Transverse colon (tissue), 4 donors: ENCODE measurements around the gene LAMA3. TPM values are rescaled to one million over a fixed set of nuclear protein-coding genes. Genes with fewer than 3 reads are reported as not detected.

Source experiments
- DNase-seq: peaks from one replicate; pipeline ENCODE4 v3.0.0-alpha.2; 2019
- H3K27ac ChIP-seq, 4 donors: fragments of 200-600 bp; sonication (generic); 2 replicates each; pipeline ENCODE4 v1.5.1; 2016 to 2018; ENCODE audit warnings: inconsistent platforms in 4 of 4
- H3K27me3 ChIP-seq: fragments of 200-600 bp; sonication (generic); 2 replicates; pipeline ENCODE4 v1.5.1; 2017; ENCODE audit warnings: inconsistent platforms
- H3K36me3 ChIP-seq, 4 donors: fragments of 200-600 bp; sonication (generic); 2 replicates each; pipeline ENCODE4 v1.5.1; 2017 to 2019; ENCODE audit warnings: inconsistent platforms in 4 of 4
- H3K4me1 ChIP-seq, 4 donors: fragments of 200-600 bp; sonication (generic); 2 replicates each; pipeline ENCODE4 v1.5.1; 2017 to 2020; ENCODE audit warnings: inconsistent platforms in 4 of 4
- H3K4me3 ChIP-seq, 4 donors: fragments of 200-600 bp; sonication (generic); 1 replicate in 1 of 4; 2 replicates in 3 of 4; pipeline versions ENCODE4 v1.5.1 to v1.6.1; 2017 to 2019; ENCODE audit warnings: inconsistent platforms in 4 of 4
- H3K9me3 ChIP-seq, 2 donors: fragments of 200-600 bp; sonication (generic); 2 replicates each; pipeline ENCODE4 v1.5.1; 2017 to 2019; ENCODE audit warnings: inconsistent platforms in 2 of 2
- EP300 ChIP-seq: sonication (generic); formaldehyde crosslinking; IDR thresholded peaks from one replicate; pipeline ENCODE4 v1.6.1; 2017; ENCODE audit warnings: antibody characterized with exemption, low read depth
- POLR2A ChIP-seq: fragments of 450-650 bp; IDR thresholded peaks from one replicate; pipeline ENCODE4 v1.6.1; 2016; ENCODE audit warnings: antibody characterized with exemption, mild to moderate bottlenecking, moderate library complexity
- POLR2AphosphoS5 ChIP-seq, 3 donors: sonication (generic); formaldehyde crosslinking; IDR thresholded peaks; one replicate each; pipeline ENCODE4 v1.6.1; 2016; ENCODE audit warnings: antibody characterized with exemption in 3 of 3
- WGBS, 2 donors: methylation state at CpG; one replicate each; pipeline ENCODE4 v1.1.5; 2018; ENCODE audit warnings: low coverage in 1 of 2; 5-methylcytosine and 5-hydroxymethylcytosine counted together
- in situ Hi-C, 4 donors: fragments of 200-750 bp; cut with MboI; loops; one replicate each; pipeline versions ENCODE4 v1.15.0 to v1.15.1; 2017; ENCODE audit warnings: low sequenced_read_pairs in 3 of 4, low pct_ligation_motif_present in 1 of 4, low pct_unique_long_range_greater_than_20kb in 1 of 4
- intact Hi-C: fragments of 100-400 bp; cut with DNase I; formaldehyde crosslinking; loops from one replicate; pipeline ENCODE4 v1.15.1; 2023; ENCODE audit warnings: low total_unique reads
- total RNA-seq, 4 donors: library from RNA; depleted of rRNA; stranded (reverse); fragments of >200 nt; gene quantifications; one replicate each; pipeline ENCODE4 v1.1.0, GENCODE V29; 2016
- TF ChIP-seq, protein P1 (sequence below), 5 experiments: fragments of 200-600 bp in 3 of 5; fragments of 450-650 bp in 2 of 5; sonication (generic) in 3 of 5; IDR thresholded peaks; 1 replicate in 2 of 5; 2 replicates in 3 of 5; pipeline ENCODE4 v1.5.1; 2016 to 2017; ENCODE audit warnings: antibody characterized with exemption in 5 of 5, inconsistent platforms in 3 of 5, mild to moderate bottlenecking in 2 of 5, moderate library complexity in 1 of 5

The LAMA3 gene
- total RNA-seq, 4 donors from 2014 or later = 17.5 to 71.8 (median 47.4) TPM

DNA sequence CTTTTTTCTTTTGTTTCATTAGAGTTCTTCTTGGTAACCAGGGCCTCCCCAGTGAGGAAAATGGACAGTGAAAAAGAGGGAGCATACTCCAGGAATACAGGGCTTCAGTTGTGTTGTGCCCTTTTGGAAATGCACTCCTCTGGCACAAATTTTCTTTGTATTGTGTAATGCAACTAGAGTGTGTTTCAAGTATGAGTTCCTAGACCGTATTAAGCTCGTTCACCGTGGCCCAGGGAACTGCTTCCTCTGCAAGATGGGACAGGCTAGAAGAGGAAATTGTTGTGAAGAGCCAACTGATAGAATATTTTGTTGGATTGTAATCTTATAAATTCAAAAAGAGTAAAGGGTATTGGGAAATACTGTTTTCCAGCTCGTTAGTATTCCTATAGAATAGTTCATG lies 188.1 kb downstream of the LAMA3 start:
- H3K27ac ChIP-seq = no peak overlapping the region
- no peaks in the 10 kb centered on the region for H3K9me3 ChIP-seq
- H3K36me3 ChIP-seq = no peaks in the 10 kb centered on the region
- WGBS, 2 donors = 75 to 78% methylated on average over 4 of the region's 4 CpGs
- in situ Hi-C loops = no loop called here
- TF ChIP-seq POLR2A = no peak
- TF ChIP-seq POLR2AphosphoS5 (IDR thresholded peaks at IDR 0.05) = no peak
- DNase-seq = no peak
- H3K4me1 ChIP-seq = peaks cover 0 to 9% (median 5%) of the 10 kb centered on the region in 4 donors
- no peak overlapping the region for H3K4me3 ChIP-seq
- no peaks in the 10 kb centered on the region for H3K27me3 ChIP-seq
- intact Hi-C loops = no loop called here

DNA sequence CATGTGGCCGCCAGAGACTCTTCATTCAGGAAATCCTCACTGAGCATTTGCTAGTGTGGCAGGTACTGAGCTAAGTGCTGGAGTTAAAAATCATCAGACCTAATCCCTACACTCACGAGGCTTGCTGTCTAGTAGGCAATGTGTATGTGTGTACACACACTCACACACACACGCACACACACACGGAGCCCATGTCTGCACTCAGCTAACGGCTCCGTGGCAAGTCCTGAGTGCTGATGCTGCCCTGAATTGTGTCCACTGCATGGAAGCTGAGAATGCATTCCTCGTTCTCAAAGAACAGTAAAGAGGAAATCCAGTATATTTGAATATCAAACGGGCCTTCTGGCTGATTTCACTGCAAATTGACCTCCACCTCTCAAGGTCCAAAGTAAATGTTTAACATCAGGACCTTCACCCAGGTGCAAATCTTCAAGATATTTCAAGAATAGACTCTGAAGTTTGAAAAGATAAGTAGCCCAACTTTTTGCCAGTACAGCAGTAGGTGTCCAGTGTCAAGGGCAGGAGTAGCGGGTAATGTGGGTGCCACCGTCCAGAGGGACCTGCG lies 189.2 kb downstream of the LAMA3 start:
- 75 to 84% methylated on average over 1 to 11 of the region's 11 CpGs for WGBS, 2 donors
- Histone ChIP-seq H3K27me3 (no peaks in the 10 kb centered on the region), H3K36me3 (no peaks in the 10 kb centered on the region), H3K9me3 (no peaks in the 10 kb centered on the region), H3K4me1 (peaks cover 0 to 3% (median under 1%) of the 10 kb centered on the region in 4 donors), H3K27ac (no peak overlapping the region), H3K4me3 (no peak overlapping the region)
- TF ChIP-seq POLR2A (no peak), EP300 (no peak), POLR2AphosphoS5 (IDR thresholded peaks at IDR 0.05) (no peak)
- TF ChIP-seq, protein P1, sequence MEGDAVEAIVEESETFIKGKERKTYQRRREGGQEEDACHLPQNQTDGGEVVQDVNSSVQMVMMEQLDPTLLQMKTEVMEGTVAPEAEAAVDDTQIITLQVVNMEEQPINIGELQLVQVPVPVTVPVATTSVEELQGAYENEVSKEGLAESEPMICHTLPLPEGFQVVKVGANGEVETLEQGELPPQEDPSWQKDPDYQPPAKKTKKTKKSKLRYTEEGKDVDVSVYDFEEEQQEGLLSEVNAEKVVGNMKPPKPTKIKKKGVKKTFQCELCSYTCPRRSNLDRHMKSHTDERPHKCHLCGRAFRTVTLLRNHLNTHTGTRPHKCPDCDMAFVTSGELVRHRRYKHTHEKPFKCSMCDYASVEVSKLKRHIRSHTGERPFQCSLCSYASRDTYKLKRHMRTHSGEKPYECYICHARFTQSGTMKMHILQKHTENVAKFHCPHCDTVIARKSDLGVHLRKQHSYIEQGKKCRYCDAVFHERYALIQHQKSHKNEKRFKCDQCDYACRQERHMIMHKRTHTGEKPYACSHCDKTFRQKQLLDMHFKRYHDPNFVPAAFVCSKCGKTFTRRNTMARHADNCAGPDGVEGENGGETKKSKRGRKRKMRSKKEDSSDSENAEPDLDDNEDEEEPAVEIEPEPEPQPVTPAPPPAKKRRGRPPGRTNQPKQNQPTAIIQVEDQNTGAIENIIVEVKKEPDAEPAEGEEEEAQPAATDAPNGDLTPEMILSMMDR (IDR thresholded peaks at IDR 0.05) = no peak
- in situ Hi-C loops = no loop called here
- intact Hi-C loops = no loop called here
- no peak for DNase-seq

DNA sequence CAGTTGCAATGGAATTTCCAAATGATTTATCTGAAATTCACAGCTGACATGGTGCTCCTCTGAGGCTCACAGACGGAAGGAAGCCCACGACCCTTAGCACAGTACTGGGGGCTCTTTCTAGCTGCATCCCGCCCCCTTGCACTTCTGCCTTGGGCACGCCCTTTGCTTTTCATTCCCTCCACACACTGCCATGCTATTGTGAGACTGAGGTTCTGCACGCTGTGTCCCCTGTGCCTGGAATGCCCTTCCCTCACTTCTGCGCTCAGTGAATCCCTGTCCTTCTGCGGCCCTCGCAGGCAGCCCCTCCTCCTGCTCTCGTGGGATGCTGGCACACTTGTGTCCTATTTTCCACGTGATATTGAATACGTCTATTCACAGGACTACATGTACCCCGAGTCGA lies 189.9 kb downstream of the LAMA3 start:
- no peaks in the 10 kb centered on the region for H3K27me3 ChIP-seq
- intact Hi-C loops = no loop called here
- no peaks in the 10 kb centered on the region for H3K9me3 ChIP-seq
- H3K4me3 ChIP-seq = no peak overlapping the region
- WGBS, 2 donors = 87 to 91% methylated on average over 4 to 13 of the region's 13 CpGs
- TF ChIP-seq, protein P1 (IDR thresholded peaks at IDR 0.05) = no peak
- TF ChIP-seq EP300 (no peak), POLR2A (no peak), POLR2AphosphoS5 (IDR thresholded peaks at IDR 0.05) (no peak)
- peaks cover 0 to 1% (median under 1%) of the 10 kb centered on the region in 4 donors for H3K4me1 ChIP-seq
- H3K36me3 ChIP-seq = no peaks in the 10 kb centered on the region
- in situ Hi-C loops = no loop called here
- no peak for DNase-seq
- no peak overlapping the region for H3K27ac ChIP-seq

DNA sequence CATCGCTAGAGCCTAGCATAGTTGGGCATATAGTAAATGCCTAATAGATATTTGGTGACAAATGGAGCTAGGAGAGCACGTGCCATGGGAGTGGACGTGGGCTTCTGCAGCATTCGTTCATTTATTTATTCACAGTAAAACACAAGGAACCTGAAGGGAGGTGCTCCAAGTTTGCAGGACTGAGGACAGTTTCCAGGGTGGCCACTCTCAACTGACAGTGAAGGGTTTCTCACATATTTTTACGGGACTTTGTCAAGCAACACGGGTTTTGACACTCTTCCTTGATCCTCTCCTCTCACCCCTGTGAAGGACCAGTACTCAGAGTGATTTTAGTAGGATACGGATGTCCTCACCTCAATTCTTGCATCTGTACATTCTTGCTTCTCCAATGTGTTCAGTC lies 190.3 kb downstream of the LAMA3 start:
- Histone ChIP-seq H3K4me3 (no peak overlapping the region), H3K27ac (no peak overlapping the region), H3K27me3 (no peaks in the 10 kb centered on the region), H3K4me1 (peaks cover 0 to 5% (median 2%) of the 10 kb centered on the region in 4 donors), H3K36me3 (no peaks in the 10 kb centered on the region), H3K9me3 (no peaks in the 10 kb centered on the region)
- in situ Hi-C loops = no loop called here
- intact Hi-C loops = no loop called here
- TF ChIP-seq, protein P1 (IDR thresholded peaks at IDR 0.05) = no peak
- TF ChIP-seq POLR2A = no peak
- no peak for TF ChIP-seq EP300
- TF ChIP-seq POLR2AphosphoS5 (IDR thresholded peaks at IDR 0.05) = no peak
- WGBS, 2 donors = 80 to 97% methylated on average over 3 to 7 of the region's 7 CpGs
- no peak for DNase-seq

DNA sequence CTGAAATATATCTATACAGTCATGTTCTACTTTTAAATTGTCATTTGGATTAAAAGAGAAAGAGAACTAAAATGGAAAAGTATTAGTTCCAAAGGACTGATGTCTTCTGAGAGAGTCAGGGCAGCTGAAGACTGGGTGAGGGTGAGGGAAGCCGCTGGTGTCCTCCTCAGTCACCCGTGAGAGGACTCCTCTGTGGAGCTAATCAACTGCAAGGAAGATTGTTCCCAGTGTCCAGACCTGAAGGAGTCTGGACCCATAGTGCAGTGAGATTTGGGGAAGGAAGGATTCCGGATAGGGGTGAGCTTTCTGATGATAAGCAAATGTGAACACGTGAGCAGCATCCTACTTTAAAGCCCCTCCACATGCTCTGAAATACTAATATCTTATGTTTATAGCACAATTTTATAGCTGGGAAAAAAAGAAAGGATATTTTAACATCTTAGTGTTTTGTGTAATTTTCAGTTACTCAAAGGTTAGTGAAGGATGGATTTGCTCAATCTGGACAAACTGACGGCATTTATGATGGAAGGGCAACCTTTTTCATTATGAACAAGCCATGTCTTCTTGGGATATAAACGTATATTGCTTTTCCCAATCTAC lies 190.8 kb downstream of the LAMA3 start:
- no peak overlapping the region for H3K27ac ChIP-seq
- in situ Hi-C loops = no loop called here
- intact Hi-C loops = no loop called here
- no peak overlapping the region for H3K4me3 ChIP-seq
- H3K27me3 ChIP-seq = no peaks in the 10 kb centered on the region
- TF ChIP-seq EP300 (no peak), POLR2A (no peak), POLR2AphosphoS5 (IDR thresholded peaks at IDR 0.05) (no peak)
- TF ChIP-seq, protein P1 (IDR thresholded peaks at IDR 0.05) = no peak
- H3K36me3 ChIP-seq = no peaks in the 10 kb centered on the region
- H3K9me3 ChIP-seq = no peaks in the 10 kb centered on the region
- 89 to 92% methylated on average over 3 to 6 of the region's 6 CpGs for WGBS, 2 donors
- no peak for DNase-seq
- peaks cover 0 to 10% (median 5%) of the 10 kb centered on the region in 4 donors for H3K4me1 ChIP-seq
